Esophagus muscularis mucosa (tissue), 4 donors: ENCODE measurements around the gene HOXA9.

ENCODE experiments used
- EP300 ChIP-seq: sonication (generic); formaldehyde crosslinking; IDR thresholded peaks from one replicate; pipeline ENCODE4 v1.6.1; 2017; ENCODE audit warnings: antibody characterized with exemption
- POLR2A ChIP-seq: fragments of 450-650 bp; IDR thresholded peaks from one replicate; pipeline ENCODE4 v1.6.1; 2017; ENCODE audit warnings: antibody characterized with exemption, moderate library complexity, mild to moderate bottlenecking, low read depth
- TF ChIP-seq, protein P1 (sequence below), 3 experiments: fragments of 200-600 bp in 2 of 3; fragments of 450-650 bp in 1 of 3; sonication (generic) in 2 of 3; IDR thresholded peaks; one replicate each; pipeline ENCODE4 v1.5.1; 2017 to 2019; ENCODE audit warnings: antibody characterized with exemption in 3 of 3, mild to moderate bottlenecking in 2 of 3, moderate library complexity in 1 of 3

DNA sequence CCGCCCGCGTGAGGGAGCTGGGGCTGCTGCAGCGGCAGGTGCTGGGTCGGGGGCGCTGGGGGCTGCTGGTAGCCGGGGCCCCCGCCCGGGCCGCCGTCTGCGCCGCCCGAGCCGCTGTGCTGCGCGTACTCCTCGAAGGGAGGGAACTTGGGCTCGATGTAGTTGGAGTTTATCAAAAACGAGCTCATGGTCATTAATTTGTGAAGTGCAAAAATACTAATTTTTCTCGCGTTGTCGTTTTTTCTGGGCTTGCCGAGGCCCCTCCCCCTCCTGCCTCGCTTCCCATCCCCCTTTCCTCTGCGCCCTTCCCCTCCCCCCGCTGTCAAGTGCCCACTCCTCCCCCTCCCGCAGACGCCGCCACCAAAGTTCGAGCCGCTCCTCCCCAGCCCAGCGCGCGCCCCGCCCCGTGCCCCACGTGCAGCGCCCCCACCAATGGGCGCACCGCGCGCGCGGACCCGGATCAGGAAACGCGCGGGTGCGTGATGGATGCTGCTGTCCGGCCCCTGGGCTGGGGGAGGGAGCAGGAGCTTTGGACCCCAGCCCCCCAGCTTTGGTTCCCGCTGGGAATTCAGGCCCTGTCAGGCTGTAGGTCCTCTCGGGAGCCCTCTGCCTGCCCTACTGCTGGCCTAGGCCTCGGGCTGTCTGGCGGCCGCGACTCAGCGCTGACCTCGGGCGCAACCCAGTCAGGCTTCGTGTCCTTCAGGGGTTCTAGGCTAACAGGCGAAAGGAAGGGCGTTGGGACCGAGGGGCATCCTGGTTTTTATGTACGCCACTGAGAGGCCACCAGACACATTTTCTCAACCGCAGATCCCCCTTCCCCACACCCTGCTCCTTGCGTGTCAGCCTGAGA lies 34.6 kb downstream of the HOXA9 start, which contains the start of gene HOXA4:
- TF ChIP-seq EP300, result no peak
- peak; percentile 91 for TF ChIP-seq POLR2A
- TF ChIP-seq, protein P1, sequence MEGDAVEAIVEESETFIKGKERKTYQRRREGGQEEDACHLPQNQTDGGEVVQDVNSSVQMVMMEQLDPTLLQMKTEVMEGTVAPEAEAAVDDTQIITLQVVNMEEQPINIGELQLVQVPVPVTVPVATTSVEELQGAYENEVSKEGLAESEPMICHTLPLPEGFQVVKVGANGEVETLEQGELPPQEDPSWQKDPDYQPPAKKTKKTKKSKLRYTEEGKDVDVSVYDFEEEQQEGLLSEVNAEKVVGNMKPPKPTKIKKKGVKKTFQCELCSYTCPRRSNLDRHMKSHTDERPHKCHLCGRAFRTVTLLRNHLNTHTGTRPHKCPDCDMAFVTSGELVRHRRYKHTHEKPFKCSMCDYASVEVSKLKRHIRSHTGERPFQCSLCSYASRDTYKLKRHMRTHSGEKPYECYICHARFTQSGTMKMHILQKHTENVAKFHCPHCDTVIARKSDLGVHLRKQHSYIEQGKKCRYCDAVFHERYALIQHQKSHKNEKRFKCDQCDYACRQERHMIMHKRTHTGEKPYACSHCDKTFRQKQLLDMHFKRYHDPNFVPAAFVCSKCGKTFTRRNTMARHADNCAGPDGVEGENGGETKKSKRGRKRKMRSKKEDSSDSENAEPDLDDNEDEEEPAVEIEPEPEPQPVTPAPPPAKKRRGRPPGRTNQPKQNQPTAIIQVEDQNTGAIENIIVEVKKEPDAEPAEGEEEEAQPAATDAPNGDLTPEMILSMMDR (IDR thresholded peaks at IDR 0.05), result no peak
